ENCODE measurements around the gene GEN1.

GRCh38 chr2:17757321-17757720 lies 3.4 kb downstream of the GEN1 start:
- TF ChIP-seq CTCF (IDR thresholded peaks at IDR 0.05) (no peak), EZH2phosphoT487 (IDR thresholded peaks at IDR 0.05) (no peak), EZH2 (IDR thresholded peaks at IDR 0.05) (no peak)
